Fibroblast of lung (primary cell): ENCODE data around the gene GOLGA7B. TPM values are rescaled to one million over a fixed set of nuclear protein-coding genes. Genes with fewer than 3 reads are reported as not detected.
"Not testable (repeated sequence)": the region's sequence is repeated elsewhere in the genome, so short reads cannot be mapped to it uniquely, and the experiment has no call there.

Experiments used
- DNase-seq, 2 donors: peaks; one replicate each; pipeline versions ENCODE4 v3.0.0 to v3.0.0-alpha.2; 2010; ENCODE audit warnings: low read depth in 2 of 2
- H2AFZ ChIP-seq: 2 replicates; pipeline ENCODE4 v1.5.1; 2012; ENCODE audit warnings: low read length, control low read depth, inconsistent platforms
- H3K27ac ChIP-seq: 2 replicates; pipeline ENCODE4 v1.5.1; 2011; ENCODE audit warnings: low read length, control low read depth; ENCODE audit not compliant: insufficient read depth
- H3K27me3 ChIP-seq: 2 replicates; pipeline ENCODE4 v1.5.1; 2011; ENCODE audit warnings: mild to moderate bottlenecking, low read length; ENCODE audit not compliant: control insufficient read depth, insufficient read depth
- H3K36me3 ChIP-seq: 2 replicates; pipeline ENCODE4 v1.5.1; 2011; ENCODE audit warnings: low read length; ENCODE audit not compliant: control insufficient read depth, insufficient read depth
- H3K4me1 ChIP-seq: 2 replicates; pipeline ENCODE4 v1.5.1; 2011; ENCODE audit warnings: low read length; ENCODE audit not compliant: control insufficient read depth, insufficient read depth; ENCODE audit errors: extremely low read depth
- H3K4me2 ChIP-seq: 2 replicates; pipeline ENCODE4 v1.5.1; 2011; ENCODE audit warnings: low read length, control low read depth; ENCODE audit not compliant: insufficient read depth; ENCODE audit errors: extremely low read depth
- H3K4me3 ChIP-seq, 4 experiments: fragments of 200-600 bp in 1 of 4; sonication (generic) in 1 of 4; replicated peaks in 1 of 4; 2 replicates each; pipeline ENCODE4 v1.5.1; 2011 to 2016; ENCODE audit warnings: low read length in 4 of 4, low read depth in 3 of 4, mild to moderate bottlenecking in 3 of 4, control low read depth in 2 of 4, inconsistent platforms in 1 of 4, mixed read lengths in 1 of 4; ENCODE audit not compliant: insufficient read depth in 1 of 4; ENCODE audit errors: control extremely low read depth in 1 of 4
- H3K79me2 ChIP-seq: 2 replicates; pipeline ENCODE4 v1.5.1; 2012; ENCODE audit warnings: mild to moderate bottlenecking, low read length, inconsistent platforms; ENCODE audit not compliant: control insufficient read depth, insufficient read depth
- H3K9ac ChIP-seq: 2 replicates; pipeline ENCODE4 v1.5.1; 2011; ENCODE audit warnings: mild to moderate bottlenecking, low read length, control low read depth; ENCODE audit not compliant: insufficient read depth
- H3K9me3 ChIP-seq: 2 replicates; pipeline ENCODE4 v1.5.1; 2012; ENCODE audit warnings: low read depth, low read length; ENCODE audit not compliant: control insufficient read depth, insufficient read depth
- H4K20me1 ChIP-seq: 2 replicates; pipeline ENCODE4 v1.5.1; 2011; ENCODE audit warnings: low read length; ENCODE audit not compliant: control insufficient read depth, insufficient read depth; ENCODE audit errors: extremely low read depth
- EZH2 ChIP-seq: IDR thresholded peaks from 2 replicates; pipeline ENCODE4 v1.5.1; 2012; ENCODE audit warnings: low read length, control low read depth, mild to moderate bottlenecking; ENCODE audit errors: missing control alignments
- polyA plus RNA-seq, 2 donors: library from polyadenylated mRNA; depleted of rRNA in 1 of 2; stranded (reverse) in 1 of 2; unstranded in 1 of 2; fragments of >200 nt; gene quantifications; 2 replicates each; pipeline ENCODE4 v1.2.1, GENCODE V29; 2011 to 2012; ENCODE audit warnings: missing spikeins in 1 of 2
- total RNA-seq: library from RNA; depleted of rRNA; stranded (reverse); fragments of >200 nt; gene quantifications from 2 replicates; pipeline ENCODE4 v1.2.1, GENCODE V29; 2014
- TF ChIP-seq, protein P1 (sequence below), 2 donors: IDR thresholded peaks in 1 of 2; conservative IDR thresholded peaks in 1 of 2; 1 replicate in 1 of 2; 2 replicates in 1 of 2; pipeline ENCODE4 v1.5.1; 2011 to 2012; ENCODE audit warnings: low read length in 2 of 2, control low read depth in 1 of 2, inconsistent platforms in 1 of 2, low read depth in 1 of 2, mild to moderate bottlenecking in 1 of 2

GOLGA7B gene
- total and polyA plus RNA-seq, 2 donors (not counting 1 experiment from before 2014, with no cell fraction given) = under 0.01 TPM; not detected in 1

DNA sequence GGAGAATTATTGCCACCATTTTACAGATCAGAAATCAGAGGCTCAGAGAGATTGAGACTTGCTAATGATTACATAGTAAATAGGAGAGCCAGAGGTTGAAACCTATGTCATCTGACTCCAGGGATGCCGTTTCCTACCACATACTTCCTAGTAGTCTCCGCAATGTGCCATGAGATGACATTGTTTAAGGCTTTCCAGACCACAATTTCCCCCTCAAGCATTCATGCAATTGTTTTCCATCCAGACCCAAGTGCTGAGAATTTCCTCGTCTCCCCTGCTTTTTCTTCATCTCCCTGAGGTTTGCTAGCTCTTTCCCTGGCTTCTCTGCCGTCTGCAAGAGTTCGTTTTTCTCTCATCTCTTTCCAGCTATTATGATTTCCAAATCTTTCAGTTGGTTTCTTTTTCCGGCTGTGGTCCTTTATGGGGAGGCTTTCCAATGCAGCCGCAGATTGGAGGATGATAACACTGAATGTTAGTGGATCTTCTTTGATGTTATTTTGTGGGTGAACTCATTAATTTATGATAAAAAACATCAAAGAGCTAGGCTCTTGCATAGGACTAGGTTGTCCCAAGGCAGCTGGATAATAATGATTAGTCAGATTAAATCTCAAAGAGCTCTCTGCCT, 6.9 kb upstream of the GOLGA7B start:
- Histone ChIP-seq H3K4me3 (no peak overlapping the region), H3K36me3 (no peaks in the 10 kb centered on the region), H3K27ac (no peak overlapping the region), H3K4me1 (peaks cover 9% of the 10 kb centered on the region), H3K27me3 (no peaks in the 10 kb centered on the region), H4K20me1 (no peaks in the 10 kb centered on the region), H3K4me2 (peak overlapping the region; percentile 25), H3K9me3 (no peaks in the 10 kb centered on the region), H3K79me2 (no peaks in the 10 kb centered on the region), H3K9ac (no peak overlapping the region), H2AFZ (no peak overlapping the region)
- TF ChIP-seq EZH2 = no peak
- TF ChIP-seq, protein P1, sequence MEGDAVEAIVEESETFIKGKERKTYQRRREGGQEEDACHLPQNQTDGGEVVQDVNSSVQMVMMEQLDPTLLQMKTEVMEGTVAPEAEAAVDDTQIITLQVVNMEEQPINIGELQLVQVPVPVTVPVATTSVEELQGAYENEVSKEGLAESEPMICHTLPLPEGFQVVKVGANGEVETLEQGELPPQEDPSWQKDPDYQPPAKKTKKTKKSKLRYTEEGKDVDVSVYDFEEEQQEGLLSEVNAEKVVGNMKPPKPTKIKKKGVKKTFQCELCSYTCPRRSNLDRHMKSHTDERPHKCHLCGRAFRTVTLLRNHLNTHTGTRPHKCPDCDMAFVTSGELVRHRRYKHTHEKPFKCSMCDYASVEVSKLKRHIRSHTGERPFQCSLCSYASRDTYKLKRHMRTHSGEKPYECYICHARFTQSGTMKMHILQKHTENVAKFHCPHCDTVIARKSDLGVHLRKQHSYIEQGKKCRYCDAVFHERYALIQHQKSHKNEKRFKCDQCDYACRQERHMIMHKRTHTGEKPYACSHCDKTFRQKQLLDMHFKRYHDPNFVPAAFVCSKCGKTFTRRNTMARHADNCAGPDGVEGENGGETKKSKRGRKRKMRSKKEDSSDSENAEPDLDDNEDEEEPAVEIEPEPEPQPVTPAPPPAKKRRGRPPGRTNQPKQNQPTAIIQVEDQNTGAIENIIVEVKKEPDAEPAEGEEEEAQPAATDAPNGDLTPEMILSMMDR (conservative IDR thresholded peaks at IDR 0.05 in 1 of 2, IDR thresholded peaks at IDR 0.05 in 1 of 2; ENCODE audit: low read depth in 1 of 2, low read length in 2 of 2) = no peak
- peak in 1 of 2 donors; percentile 18 for DNase-seq

DNA sequence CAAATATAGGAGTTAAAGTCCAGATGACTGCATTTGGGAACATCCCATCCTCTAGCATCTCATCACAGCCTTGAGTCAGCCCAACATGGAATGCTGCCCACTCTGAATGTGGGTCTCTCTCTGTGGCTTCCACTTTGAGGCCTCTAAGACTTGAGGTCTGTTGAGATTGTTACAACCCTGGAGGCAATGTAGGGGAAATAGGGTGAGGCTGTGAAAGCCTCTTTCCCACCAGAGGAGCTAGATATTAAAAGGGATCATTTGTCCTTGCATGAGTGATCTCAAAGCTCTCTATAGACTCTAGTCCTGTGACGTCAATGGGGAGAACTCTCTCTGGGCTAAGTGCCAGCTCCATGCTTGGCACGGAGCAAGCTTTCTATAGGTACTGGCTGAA, 6.4 kb upstream of the GOLGA7B start:
- Histone ChIP-seq H3K79me2 (no peaks in the 10 kb centered on the region), H2AFZ (no peak overlapping the region), H3K4me2 (no peak overlapping the region), H4K20me1 (no peaks in the 10 kb centered on the region), H3K36me3 (no peaks in the 10 kb centered on the region), H3K4me1 (peaks cover 9% of the 10 kb centered on the region), H3K27ac (no peak overlapping the region), H3K9me3 (no peaks in the 10 kb centered on the region), H3K4me3 (no peak overlapping the region), H3K27me3 (no peaks in the 10 kb centered on the region), H3K9ac (no peak overlapping the region)
- TF ChIP-seq, protein P1 (conservative IDR thresholded peaks at IDR 0.05 in 1 of 2, IDR thresholded peaks at IDR 0.05 in 1 of 2; ENCODE audit: low read depth in 1 of 2, low read length in 2 of 2) = no peak
- no peak for TF ChIP-seq EZH2
- no peak for DNase-seq

DNA sequence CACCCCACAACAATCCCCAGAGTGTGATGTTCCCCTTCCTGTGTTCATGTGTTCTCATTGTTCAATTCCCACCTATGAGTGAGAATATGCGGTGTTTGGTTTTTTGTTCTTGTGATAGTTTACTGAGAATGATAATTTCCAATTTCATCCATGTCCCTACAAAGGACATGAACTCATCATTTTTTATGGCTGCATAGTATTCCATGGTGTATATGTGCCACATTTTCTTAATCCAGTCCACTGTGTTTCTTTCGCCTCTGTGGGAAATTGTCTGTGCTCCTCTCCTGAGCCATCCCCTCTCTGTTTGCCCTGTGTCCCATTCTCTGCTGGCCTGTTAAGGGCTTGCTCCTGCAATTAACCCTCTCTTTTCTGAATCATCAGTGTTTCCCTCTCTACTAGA, 5.7 kb upstream of the GOLGA7B start:
- not testable (repeated sequence) for H3K36me3 ChIP-seq

More for the DNA sequence above, 5.7 kb upstream of the GOLGA7B start:
- not testable (repeated sequence) for H4K20me1 ChIP-seq, H2AFZ ChIP-seq, H3K9ac ChIP-seq, DNase-seq, H3K4me3 ChIP-seq, H3K27me3 ChIP-seq, H3K4me2 ChIP-seq, H3K4me1 ChIP-seq, H3K27ac ChIP-seq, H3K79me2 ChIP-seq, H3K9me3 ChIP-seq
